Hepatocyte (in vitro differentiated cells): ENCODE measurements around the gene MORN4.

ENCODE experiments used
- CTCF ChIP-seq: fragments of 200-600 bp; sonication (generic); IDR thresholded peaks from 2 replicates; pipeline ENCODE4 v1.5.1; 2016; ENCODE audit warnings: antibody characterized with exemption, mild to moderate bottlenecking; ENCODE audit not compliant: poor library complexity
- EZH2 ChIP-seq: fragments of 200-600 bp; sonication (generic); IDR thresholded peaks from 2 replicates; pipeline ENCODE4 v1.6.1; 2016; ENCODE audit warnings: antibody characterized with exemption, mild to moderate bottlenecking, borderline replicate concordance
- EZH2phosphoT487 ChIP-seq: fragments of 200-600 bp; sonication (generic); IDR thresholded peaks from one replicate; pipeline ENCODE4 v1.6.1; 2018; ENCODE audit warnings: antibody characterized with exemption, mild to moderate bottlenecking, low read depth, moderate library complexity; ENCODE audit not compliant: unreplicated experiment, severe bottlenecking

GRCh38 chr10:97659589-97659988, 26.3 kb upstream of the MORN4 start:
- no peak for TF ChIP-seq CTCF
- no peak for TF ChIP-seq EZH2
- TF ChIP-seq EZH2phosphoT487 = no peak
